Calu3 (cell line): ENCODE data around the gene PPARG. TPM values are rescaled to one million over a fixed set of nuclear protein-coding genes. Genes with fewer than 3 reads are reported as not detected.

Experiments
- BruUV-seq: library from RNA; stranded (reverse); fragments of 400-500 nt; replicated peaks from 2 replicates; lab custom pipeline; 2021; lab: Mats Ljungman, UMichigan
- CTCF ChIA-PET: fragments of 300-600 bp; sonication (Branson Sonifier 250); formaldehyde crosslinking; loops from one replicate; lab custom pipeline; 2022; ENCODE audit warnings: antibody characterized with exemption; lab: Charles Lee
- DNase-seq: peaks from one replicate; pipeline ENCODE4 v3.0.0; 2022
- H3K27ac Mint-ChIP-seq: one replicate; pipeline ENCODE4 v1.8.0; 2022; ENCODE audit warnings: mixed read lengths; ENCODE audit not compliant: unreplicated experiment
- H3K27me3 Mint-ChIP-seq: one replicate; pipeline ENCODE4 v1.8.0; 2022; ENCODE audit warnings: mixed read lengths; ENCODE audit not compliant: unreplicated experiment
- H3K36me3 Mint-ChIP-seq: one replicate; pipeline ENCODE4 v1.8.0; 2022; ENCODE audit warnings: mild to moderate bottlenecking, moderate library complexity, mixed read lengths; ENCODE audit not compliant: insufficient read depth, unreplicated experiment
- H3K4me1 Mint-ChIP-seq: one replicate; pipeline ENCODE4 v1.8.0; 2022; ENCODE audit warnings: mild to moderate bottlenecking, low read depth, mixed read lengths; ENCODE audit not compliant: unreplicated experiment
- H3K4me3 Mint-ChIP-seq: one replicate; pipeline ENCODE4 v1.8.0; 2022; ENCODE audit warnings: mild to moderate bottlenecking, low read depth, moderate library complexity, mixed read lengths; ENCODE audit not compliant: unreplicated experiment
- H3K9me3 Mint-ChIP-seq: one replicate; pipeline ENCODE4 v1.8.0; 2022; ENCODE audit warnings: low read depth, mixed read lengths; ENCODE audit not compliant: unreplicated experiment
- CTCF ChIP-seq: fragments of 200-600 bp; IDR thresholded peaks from one replicate; pipeline ENCODE4 v1.8.0; 2022; ENCODE audit warnings: antibody characterized with exemption; ENCODE audit not compliant: unreplicated experiment
- intact Hi-C: fragments of 100-400 bp; cut with micrococcal nuclease; formaldehyde crosslinking; loops from one replicate; pipeline ENCODE4 v1.10.0; 2022; ENCODE audit not compliant: unreplicated experiment
- total RNA-seq: library from RNA; stranded (reverse); gene quantifications from 2 replicates; pipeline ENCODE4 v1.2.3, GENCODE V29; 2022

The PPARG gene
- total RNA-seq, 1 experiment from 2014 or later, result 85.8 TPM

- BruUV-seq, result no TSS peak
- Mint-ChIP-seq H3K27ac (no peak overlapping the region), H3K4me1 (peaks cover 44% of the 10 kb centered on the region), H3K9me3 (no peaks in the 10 kb centered on the region), H3K36me3 (peaks cover 42% of the 10 kb centered on the region), H3K4me3 (no peak overlapping the region), H3K27me3 (no peaks in the 10 kb centered on the region)
- intact Hi-C loops, result no loop called here
- no peak for DNase-seq
- TF ChIP-seq CTCF, result no peak
- CTCF ChIA-PET, result no interaction called here
Measured at GRCh38 chr3:12395349-12396012, 106.6 kb downstream of the PPARG start.

DNA sequence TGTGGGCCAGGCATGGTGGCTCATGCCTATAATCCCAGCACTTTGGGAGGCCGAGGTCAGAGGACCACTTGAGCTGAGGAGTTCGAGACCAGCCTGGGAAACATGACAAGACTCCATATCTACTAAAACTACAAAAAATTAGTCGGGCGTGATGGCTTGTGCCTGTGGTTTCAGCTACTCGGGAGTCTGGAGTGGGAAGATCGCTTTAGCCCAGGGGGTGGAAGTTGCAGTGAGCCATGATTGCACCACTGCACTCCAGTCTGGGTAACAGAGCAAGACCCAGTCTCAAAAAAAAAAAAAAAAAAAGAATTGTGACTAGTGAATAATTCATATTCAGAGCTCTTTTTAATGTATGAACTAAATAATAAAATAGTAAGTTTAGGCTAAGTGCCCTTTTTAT, 107.6 kb downstream of the PPARG start:
- BruUV-seq, result no TSS peak
- no peak for DNase-seq
- no peak overlapping the region for H3K27ac Mint-ChIP-seq
- peaks cover 34% of the 10 kb centered on the region for H3K36me3 Mint-ChIP-seq
- H3K27me3 Mint-ChIP-seq, result no peaks in the 10 kb centered on the region
- TF ChIP-seq CTCF, result no peak
- intact Hi-C loops, result no loop called here
- peaks cover 45% of the 10 kb centered on the region for H3K4me1 Mint-ChIP-seq
- H3K4me3 Mint-ChIP-seq, result no peak overlapping the region
- CTCF ChIA-PET, result interaction anchor here (0.6 to 0.7 kb wide), 3 partner anchors 31 to 632 kb away, joined by 3 to 4 read pairs (median 3); no protein-coding TSS in a partner anchor
- H3K9me3 Mint-ChIP-seq, result no peaks in the 10 kb centered on the region

- Mint-ChIP-seq H3K4me3 (no peak overlapping the region), H3K27ac (no peak overlapping the region), H3K4me1 (peaks cover 45% of the 10 kb centered on the region), H3K36me3 (peaks cover 14% of the 10 kb centered on the region), H3K9me3 (no peaks in the 10 kb centered on the region), H3K27me3 (no peaks in the 10 kb centered on the region)
- no TSS peak for BruUV-seq
- TF ChIP-seq CTCF, result no peak
- DNase-seq, result no peak
- intact Hi-C loops, result no loop called here
- CTCF ChIA-PET, result no interaction called here
Measured at GRCh38 chr3:12399226-12399625, 110.4 kb downstream of the PPARG start.

DNA sequence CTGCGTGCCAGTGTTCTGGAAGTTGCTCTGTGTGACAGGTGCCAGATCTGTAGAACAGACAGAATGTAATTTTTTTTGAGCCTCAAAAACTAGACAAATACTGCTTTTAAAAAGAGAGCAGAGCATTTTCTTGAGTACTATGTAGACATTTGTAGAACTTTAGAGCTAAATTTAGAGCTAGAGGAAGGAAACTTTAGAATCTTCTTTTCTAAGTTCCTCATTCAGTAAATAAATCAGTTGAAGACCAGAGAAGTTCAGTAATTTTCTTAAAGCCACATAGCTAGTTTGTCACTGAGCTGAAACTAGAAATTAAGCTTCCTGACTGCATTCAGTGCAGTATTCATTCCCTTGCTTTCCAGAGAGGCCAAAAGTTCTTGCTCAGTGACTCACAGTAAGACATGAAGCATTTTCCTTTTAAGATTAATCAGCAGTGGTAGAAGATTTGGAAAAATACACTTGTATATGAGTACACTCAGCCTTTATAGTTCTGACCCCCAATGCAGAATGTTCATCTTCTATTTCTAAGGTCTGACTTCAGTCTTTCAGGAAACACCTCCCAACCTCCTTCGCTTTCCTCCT, 111.8 kb downstream of the PPARG start:
- Mint-ChIP-seq H3K9me3 (no peaks in the 10 kb centered on the region), H3K4me1 (peaks cover 56% of the 10 kb centered on the region), H3K27me3 (no peaks in the 10 kb centered on the region), H3K4me3 (no peak overlapping the region), H3K27ac (peak overlapping the region; percentile 78), H3K36me3 (peaks cover 20% of the 10 kb centered on the region)
- no peak for TF ChIP-seq CTCF
- intact Hi-C loops, result no loop called here
- CTCF ChIA-PET, result interaction anchor here (0.7 kb wide), 1 partner anchor 213 kb away, joined by 4 read pairs; no protein-coding TSS in a partner anchor
- DNase-seq, result no peak
- BruUV-seq, result no TSS peak
